Neural progenitor cell (in vitro differentiated cells): ENCODE measurements around the gene HABP2.

Experiments
- EZH2 ChIP-seq: fragments of 200-600 bp; sonication (generic); IDR thresholded peaks from 2 replicates; pipeline ENCODE4 v1.6.1; 2017; ENCODE audit warnings: antibody characterized with exemption, mild to moderate bottlenecking, moderate library complexity
- EZH2phosphoT487 ChIP-seq: fragments of 200-600 bp; sonication (generic); IDR thresholded peaks from 2 replicates; pipeline ENCODE4 v1.6.1; 2017; ENCODE audit warnings: antibody characterized with exemption
- TF ChIP-seq, protein P1 (sequence below): fragments of 200-600 bp; sonication (generic); IDR thresholded peaks from 2 replicates; pipeline ENCODE4 v1.5.1; 2017; ENCODE audit warnings: antibody characterized with exemption, mild to moderate bottlenecking

DNA sequence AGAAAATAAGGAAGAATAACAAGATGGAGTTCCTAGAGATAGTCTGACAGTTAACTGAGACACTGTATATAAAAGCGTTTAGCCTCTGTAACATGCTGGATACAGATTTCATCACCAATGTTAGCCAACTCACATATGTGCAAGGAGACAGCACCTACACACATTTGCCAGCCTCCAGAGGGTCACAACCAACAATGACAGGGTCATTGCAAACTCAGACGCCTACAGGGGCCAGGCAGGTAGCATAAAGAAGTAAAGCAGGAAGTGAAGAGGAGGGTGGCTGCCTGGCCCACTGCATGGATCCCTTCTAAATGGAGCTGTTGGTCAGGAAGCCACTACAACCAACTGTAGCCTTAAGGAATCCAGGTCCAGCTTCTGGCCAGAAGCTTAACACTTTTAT is 60.6 kb downstream of the HABP2 start:
- TF ChIP-seq, protein P1, sequence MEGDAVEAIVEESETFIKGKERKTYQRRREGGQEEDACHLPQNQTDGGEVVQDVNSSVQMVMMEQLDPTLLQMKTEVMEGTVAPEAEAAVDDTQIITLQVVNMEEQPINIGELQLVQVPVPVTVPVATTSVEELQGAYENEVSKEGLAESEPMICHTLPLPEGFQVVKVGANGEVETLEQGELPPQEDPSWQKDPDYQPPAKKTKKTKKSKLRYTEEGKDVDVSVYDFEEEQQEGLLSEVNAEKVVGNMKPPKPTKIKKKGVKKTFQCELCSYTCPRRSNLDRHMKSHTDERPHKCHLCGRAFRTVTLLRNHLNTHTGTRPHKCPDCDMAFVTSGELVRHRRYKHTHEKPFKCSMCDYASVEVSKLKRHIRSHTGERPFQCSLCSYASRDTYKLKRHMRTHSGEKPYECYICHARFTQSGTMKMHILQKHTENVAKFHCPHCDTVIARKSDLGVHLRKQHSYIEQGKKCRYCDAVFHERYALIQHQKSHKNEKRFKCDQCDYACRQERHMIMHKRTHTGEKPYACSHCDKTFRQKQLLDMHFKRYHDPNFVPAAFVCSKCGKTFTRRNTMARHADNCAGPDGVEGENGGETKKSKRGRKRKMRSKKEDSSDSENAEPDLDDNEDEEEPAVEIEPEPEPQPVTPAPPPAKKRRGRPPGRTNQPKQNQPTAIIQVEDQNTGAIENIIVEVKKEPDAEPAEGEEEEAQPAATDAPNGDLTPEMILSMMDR, result no peak
- TF ChIP-seq EZH2, result no peak
- no peak for TF ChIP-seq EZH2phosphoT487
